ENCODE measurements around the gene RBM18.

- TF ChIP-seq CTCF (IDR thresholded peaks at IDR 0.05; ENCODE audit: low read depth, low read length) (no peak), EZH2phosphoT487 (IDR thresholded peaks at IDR 0.05; ENCODE audit: low read depth) (no peak)
Measured at GRCh38 chr9:122297512-122297911, 32.9 kb upstream of the RBM18 start.

Measured in OCI-LY3 (cell line).